Central memory CD4-positive, alpha-beta T cell (primary cell): Measurements from ENCODE around the gene TSKS.
A peak's percentile ranks its signal among the peaks of the same experiment; 100 is the strongest.

Source experiments
- DNase-seq: peaks from one replicate; pipeline ENCODE4 v3.0.0; 2022

TSKS gene

DNA sequence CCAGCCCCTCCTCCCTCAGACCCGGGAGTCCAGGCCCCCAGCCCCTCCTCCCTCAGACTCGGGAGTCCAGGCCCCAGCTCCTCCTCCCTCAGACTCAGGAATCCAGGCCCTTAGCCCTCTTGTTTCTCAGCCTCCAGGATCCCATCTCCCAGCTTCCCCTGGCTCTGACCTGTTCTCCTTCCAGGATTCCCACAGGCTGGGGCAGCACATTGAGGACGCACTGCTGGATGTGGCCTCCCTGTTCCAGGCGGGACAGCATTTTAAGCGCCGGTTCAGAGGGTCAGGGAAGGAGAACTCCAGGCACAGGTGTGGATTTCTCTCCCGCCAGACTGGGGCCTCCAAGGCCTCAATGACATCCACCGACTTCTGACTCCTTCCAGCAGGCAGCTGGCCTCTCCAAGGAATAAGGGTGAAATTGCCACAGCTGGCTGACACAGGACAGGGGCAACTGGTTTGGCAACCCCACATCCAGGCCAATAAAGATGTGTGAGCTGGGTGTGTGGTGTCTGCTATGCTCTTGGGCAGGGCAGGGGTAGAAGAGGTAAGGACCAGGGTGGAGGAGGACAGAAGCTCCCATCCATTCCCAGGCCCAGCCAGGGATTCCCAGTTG is 49.8 kb downstream of the TSKS start:
- no peak for DNase-seq

DNA sequence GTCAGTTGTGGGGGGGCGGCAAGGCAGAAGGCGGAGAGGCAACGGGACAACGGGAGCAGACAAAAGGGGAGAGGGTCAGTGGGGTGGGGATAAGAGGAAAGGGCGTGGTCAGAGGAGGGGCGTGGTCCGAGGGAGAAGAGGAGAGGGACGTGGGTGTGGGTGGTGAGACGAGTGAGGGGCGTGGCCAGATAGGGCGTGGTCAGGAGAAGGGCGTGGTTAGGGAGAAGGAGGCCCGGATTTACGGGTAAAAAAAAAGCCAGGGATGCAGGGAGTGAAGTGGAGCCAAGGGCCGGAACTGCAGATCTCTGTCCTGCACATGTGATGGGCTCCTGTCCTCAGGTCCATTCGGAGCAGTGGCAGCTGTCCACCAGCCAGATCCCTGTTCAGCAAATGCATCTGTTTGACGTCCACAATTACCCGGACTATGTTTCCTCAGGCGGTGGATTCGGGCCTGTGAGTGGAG is 50.7 kb downstream of the TSKS start:
- no peak for DNase-seq

DNA sequence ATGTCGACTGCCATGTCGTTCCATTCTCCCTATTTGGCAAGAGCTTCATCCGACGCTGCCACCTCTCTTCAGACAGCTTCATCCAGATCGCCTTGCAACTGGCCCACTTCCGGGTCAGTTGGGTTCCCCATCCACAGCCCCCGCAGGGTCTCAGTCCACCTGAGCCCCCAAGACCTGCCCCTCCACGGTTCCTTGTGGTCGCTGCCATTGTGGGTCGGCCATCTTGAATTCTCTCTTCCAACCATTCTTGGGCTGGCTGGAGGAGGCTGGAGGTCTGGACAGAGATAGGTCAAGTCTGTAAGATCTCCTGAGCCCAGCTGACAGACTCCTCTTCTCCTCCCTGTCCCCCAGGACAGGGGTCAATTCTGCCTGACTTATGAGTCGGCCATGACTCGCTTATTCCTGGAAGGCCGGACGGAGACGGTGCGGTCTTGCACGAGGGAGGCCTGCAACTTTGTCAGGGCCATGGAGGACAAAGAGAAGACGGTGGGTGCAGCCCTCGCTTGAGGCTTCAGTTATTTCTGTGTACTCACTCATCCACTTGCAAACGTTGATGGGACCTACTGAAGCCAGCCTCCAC is 52.6 kb downstream of the TSKS start:
- DNase-seq: no peak

DNA sequence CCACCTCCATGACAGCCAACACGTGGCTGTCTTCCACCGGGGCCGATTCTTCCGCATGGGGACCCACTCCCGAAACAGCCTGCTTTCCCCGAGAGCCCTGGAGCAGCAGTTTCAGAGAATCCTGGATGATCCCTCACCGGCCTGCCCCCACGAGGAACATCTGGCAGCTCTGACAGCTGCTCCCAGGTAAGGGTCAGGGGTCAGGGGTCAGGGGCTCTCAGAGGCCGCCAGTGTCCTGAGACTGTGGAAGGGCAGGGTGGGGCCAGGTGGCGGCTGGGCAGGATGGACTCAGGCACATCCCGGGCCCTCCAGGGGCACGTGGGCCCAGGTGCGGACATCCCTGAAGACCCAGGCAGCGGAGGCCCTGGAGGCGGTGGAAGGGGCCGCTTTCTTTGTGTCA is 57.2 kb downstream of the TSKS start:
- no peak for DNase-seq

DNA sequence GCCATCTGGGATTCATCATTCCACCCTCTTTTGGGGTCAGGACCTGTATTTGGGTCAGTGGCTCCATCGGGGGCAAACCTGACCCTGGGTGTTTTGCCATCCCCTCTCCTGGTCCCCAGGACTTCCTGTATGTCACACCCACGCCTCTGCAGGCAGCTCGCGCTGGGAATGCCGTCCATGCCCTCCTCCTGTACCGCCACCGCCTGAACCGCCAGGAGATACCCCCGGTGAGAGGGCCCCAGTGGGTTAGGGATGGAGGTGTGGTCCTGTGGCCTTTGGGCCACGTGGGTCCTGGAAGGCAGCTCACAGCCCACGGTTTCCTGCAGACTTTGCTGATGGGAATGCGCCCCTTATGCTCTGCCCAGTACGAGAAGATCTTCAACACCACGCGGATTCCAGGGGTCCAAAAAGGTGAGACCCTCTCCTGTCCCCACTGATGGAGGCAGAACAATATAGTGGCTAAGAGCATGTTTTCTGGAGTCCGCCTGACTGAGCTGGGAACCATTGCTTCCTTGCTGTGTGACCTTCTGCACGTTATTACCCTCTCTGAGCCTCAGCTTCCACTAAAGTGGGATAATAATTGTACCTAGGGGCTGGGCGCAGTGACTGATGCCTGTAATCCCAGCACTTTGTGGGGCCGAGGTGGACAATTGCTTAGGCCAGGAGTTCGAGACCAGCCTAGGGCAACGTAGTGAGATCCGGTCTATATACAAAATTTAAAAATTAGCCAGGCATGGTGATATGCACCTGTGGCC is 58.0 kb downstream of the TSKS start:
- DNase-seq: no peak

DNA sequence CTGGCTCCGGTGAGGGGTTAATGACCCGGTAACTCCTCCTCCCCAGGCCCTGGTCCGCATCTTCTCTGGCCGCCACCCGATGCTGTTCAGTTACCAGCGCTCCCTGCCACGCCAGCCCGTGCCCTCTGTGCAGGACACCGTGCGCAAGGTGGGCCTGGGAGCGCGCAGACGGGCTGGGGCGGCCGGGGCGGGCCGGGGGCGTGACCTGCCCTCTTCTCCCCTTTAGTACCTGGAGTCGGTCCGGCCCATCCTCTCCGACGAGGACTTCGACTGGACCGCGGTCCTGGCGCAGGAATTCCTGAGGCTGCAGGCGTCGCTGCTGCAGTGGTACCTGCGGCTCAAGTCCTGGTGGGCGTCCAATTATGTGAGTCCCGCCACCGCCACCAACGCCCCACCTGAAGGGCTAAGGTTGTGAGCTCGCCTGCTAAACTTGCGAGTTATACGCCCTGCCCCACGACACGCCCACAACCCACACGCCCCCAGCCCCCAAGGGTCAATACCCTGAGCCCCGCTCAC is 61.8 kb downstream of the TSKS start:
- DNase-seq: no peak

DNA sequence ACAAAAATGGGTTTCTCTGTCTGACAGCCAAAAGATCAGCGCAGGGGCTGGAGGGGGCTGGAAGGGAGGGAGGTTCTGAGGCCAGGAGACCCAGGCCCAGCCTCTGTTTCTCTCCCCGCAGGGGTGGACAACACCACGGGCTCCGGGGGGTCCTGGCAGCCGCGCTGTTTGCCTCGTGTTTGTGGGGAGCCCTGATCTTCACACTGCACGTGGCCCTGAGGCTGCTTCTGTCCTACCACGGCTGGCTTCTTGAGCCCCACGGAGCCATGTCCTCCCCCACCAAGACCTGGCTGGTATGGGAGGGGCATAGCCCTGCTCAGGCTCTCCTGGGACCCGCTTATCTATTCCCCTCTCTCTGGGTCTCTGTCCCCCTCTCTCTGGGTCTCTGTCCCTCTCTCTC is 62.5 kb downstream of the TSKS start:
- DNase-seq: no peak

DNA sequence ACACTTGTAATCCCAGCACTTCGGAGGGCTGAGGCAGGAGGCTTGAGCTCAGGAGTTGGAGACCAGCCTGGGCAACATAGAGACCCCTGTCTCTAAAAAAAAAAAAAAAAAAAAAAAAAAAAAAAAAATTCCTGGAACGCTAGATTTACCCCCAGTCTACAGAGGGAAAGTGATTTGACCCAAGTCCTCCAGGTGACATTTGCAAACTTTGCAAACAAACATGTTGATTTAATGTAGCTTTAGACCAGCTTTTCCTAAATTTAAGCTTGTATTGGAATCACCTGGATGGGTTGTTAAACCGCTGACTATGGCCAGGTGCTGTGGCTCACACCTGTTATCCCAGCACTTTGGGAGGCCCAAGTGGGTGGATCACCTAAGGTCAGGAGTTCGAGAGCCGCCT is 63.7 kb downstream of the TSKS start:
- no peak for DNase-seq

DNA sequence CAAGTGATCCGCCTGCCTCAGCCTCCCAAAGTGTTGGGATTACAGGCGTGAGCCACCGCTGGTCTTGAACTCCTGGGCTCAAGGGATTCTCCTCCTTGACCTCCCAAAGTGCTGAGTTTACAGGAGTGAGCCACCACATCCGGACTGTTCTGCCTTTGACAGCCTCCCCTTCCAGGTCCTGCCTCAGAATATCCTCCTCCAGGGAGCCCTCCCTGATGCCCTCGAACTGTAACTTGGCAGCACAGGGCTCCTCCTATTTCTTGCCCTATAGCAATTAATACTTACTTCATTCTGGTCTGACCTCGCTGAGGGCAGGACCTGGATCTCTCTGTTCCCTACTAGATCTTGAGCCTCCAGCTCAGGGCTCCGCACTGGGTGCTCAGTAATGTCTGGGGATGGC is 66.2 kb downstream of the TSKS start:
- DNase-seq: no peak

DNA sequence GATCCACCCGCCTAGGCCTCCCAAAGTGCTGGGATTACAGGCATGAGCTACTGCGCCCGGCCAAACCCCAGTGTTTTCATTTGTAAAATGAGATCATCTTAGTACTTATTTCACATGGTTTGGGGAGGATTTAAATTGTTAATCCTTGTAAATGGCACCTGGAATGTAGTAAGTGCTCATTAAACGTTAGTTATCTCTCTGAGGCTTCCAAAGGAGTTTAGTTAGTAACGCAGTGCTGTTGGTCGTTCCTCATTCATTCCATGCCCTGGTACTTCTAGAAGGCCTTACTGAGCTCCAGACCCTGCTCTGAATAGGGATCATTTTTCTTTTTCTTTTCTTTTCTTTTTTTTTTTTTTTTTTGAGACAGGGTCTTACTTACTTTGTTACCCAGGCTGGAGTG is 67.0 kb downstream of the TSKS start:
- DNase-seq: no peak

DNA sequence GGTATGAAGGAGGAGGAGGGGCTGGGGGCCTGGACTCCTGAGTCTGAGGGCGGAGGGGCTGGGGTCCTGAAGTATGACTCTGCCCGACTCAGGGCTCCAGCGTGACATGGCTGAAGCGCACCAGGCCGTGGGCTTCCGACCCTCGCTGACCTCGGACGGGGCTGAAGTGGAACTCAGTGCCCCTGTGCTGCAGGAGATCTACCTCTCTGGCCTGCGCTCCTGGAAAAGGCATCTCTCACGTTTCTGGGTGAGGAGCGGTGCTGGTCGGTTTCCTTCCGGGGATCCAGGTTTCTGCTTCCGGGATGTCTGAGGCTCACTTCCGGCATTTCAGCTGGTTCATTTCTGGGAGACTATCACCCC is 71.0 kb downstream of the TSKS start:
- no peak for DNase-seq

DNA sequence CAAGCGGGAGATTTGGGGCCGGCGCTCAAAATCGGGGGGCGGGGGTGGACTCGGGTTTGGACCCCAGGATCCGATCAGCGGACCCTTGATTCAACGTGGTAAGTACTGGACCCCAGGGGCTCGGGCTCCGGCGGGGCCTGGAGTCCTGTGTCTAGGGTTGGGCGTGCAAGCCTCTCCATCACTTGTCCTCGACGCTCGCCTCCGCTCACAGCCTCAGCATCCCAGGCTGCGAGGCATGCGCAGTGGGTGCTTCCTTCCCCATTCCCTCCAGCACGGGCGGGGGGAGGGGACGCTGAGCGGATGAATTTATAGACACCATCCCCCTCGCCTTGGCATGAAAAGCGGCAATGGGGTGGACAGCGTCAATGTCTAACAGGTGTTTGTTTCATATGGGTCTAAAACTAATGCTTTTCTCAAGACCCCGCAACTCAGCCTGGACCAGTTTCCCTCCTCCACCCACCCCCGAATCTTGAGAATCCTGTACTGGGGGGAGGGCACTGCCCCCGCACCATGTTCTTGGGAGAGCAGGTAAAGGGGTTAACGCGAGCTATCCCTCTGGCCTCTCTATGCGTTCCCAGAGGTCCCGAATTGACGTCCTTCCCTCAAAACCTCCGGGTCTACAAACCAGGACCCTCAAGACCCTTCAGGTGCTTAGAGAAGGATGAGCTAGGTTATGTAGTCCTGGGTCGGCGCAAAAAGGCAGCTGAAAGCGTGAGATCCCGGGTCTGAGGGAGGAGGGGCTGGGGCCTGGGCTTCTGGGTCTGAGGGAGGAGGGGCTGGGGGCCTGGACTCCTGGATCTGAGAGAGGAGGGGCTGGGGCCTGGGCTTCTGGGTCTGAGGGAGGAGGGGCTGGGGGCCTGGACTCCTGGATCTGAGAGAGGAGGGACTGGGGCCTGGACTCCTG is 71.6 kb downstream of the TSKS start:
- DNase-seq: no peak

DNA sequence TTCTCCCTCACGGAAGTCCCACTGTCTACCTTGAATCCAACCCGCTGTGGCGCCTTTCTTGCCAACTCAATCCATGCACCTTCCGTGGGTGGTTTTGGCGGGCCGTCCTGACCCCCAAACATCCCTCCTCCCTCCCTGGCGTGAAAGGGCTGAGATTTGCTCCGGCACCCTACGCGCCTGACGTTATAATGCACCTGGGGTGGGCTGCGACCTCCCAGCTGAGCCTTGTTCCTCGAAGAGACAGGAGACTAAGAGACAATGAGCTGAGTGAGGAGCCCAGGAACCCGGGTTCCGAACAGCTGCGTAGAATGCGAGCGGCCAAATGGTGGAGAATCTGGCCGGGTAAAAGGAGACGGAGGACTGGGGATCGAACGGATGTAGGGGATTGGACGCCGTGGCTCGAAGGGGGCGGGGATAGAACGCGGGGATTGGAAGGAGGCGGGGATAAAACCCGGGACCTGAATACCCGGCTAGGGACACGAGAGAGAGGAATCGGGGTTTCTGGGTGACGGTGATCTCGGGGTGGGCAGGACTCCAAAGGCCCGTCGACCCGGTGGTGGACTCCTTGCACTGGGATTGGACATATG is 72.4 kb downstream of the TSKS start, which contains the start of gene CPT1C:
Gene CPT1C (plus strand): TSS at position 461 of the 587 bp plus-strand sequence. CDS start 1,137 bp downstream, outside the sequence.
- DNase-seq: peak; percentile 34

DNA sequence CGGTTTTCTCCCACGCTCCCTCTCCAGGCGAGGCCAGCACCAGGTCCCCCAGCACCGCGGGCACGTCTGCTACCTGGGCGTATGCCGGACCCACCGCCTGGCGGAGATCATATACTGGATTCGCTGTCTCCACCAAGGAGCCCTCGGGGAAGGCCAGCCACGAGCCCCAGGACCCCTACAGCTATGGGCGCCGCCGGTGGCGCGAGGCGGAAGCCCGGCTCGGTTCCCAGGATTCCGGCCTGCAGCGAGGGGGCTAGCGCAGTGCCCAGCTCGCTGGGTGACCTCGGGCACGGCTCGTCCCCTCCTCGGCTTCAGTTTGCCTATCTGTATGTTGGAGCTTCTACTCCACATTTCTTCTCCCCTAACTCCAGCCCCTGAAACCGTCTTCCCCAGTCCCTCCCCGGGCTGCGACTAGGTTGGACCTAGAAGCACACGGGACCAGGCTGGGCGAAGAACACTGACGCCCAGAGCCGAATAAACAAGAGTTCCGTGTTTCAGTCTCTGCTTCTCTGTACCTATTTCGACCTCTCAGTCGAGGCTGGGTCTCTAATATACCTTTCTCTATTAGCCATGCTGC is 72.9 kb downstream of the TSKS start:
- DNase-seq: no peak
